Smooth muscle cell (in vitro differentiated cells): ENCODE measurements around the gene UMAD1. TPM values are rescaled to one million over a fixed set of nuclear protein-coding genes. Genes with fewer than 3 reads are reported as not detected.

Experiments used
- DNase-seq: peaks from one replicate; lab custom pipeline; 2025; ENCODE audit not compliant: unreplicated experiment; lab: John Stamatoyannopoulos, UW
- H2AFZ ChIP-seq: fragments of 200-600 bp; sonication (generic); 2 replicates; pipeline ENCODE4 v1.6.0; 2016; ENCODE audit warnings: antibody characterized with exemption, low read depth, mild to moderate bottlenecking
- H3F3A ChIP-seq: fragments of 200-600 bp; sonication (generic); 2 replicates; pipeline ENCODE4 v1.6.0; 2017; ENCODE audit warnings: antibody characterized with exemption, low read depth
- H3K27ac ChIP-seq: fragments of 200-600 bp; sonication (generic); 2 replicates; pipeline ENCODE4 v1.5.1; 2016; ENCODE audit warnings: low read depth, mild to moderate bottlenecking
- H3K27me3 ChIP-seq: fragments of 200-600 bp; sonication (generic); 2 replicates; pipeline ENCODE4 v1.6.1; 2016; ENCODE audit warnings: low read depth, mild to moderate bottlenecking
- H3K36me3 ChIP-seq: fragments of 200-600 bp; sonication (generic); 2 replicates; pipeline ENCODE4 v1.5.1; 2016; ENCODE audit warnings: low read depth
- H3K4me1 ChIP-seq: fragments of 200-600 bp; sonication (generic); 2 replicates; pipeline ENCODE4 v1.5.1; 2016; ENCODE audit warnings: low read depth
- H3K4me2 ChIP-seq: fragments of 200-600 bp; sonication (generic); 2 replicates; pipeline ENCODE4 v1.6.0; 2016; ENCODE audit warnings: mild to moderate bottlenecking
- H3K4me3 ChIP-seq: fragments of 200-600 bp; sonication (generic); 2 replicates; pipeline ENCODE4 v1.5.1; 2016; ENCODE audit warnings: mild to moderate bottlenecking
- H3K79me2 ChIP-seq: fragments of 200-600 bp; sonication (generic); 2 replicates; pipeline ENCODE4 v1.6.0; 2016; ENCODE audit warnings: low read depth, mild to moderate bottlenecking
- H3K9ac ChIP-seq: fragments of 200-600 bp; sonication (generic); 2 replicates; pipeline ENCODE4 v1.6.0; 2016; ENCODE audit warnings: low read depth
- H3K9me3 ChIP-seq: fragments of 200-600 bp; sonication (generic); replicated peaks from 2 replicates; pipeline ENCODE4 v1.5.1; 2016; ENCODE audit warnings: low read depth
- H4K20me1 ChIP-seq: fragments of 200-600 bp; sonication (generic); 2 replicates; pipeline ENCODE4 v1.6.0; 2016; ENCODE audit warnings: low read depth
- WGBS: methylation state at CpG from one replicate; pipeline ENCODE4 v1.1.7; 2016; ENCODE audit warnings: low lambda C conversion rate; 5-methylcytosine and 5-hydroxymethylcytosine counted together
- polyA plus RNA-seq: library from polyadenylated mRNA; unstranded; fragments of >200 nt; fragmentation: Nextera tagmentation; extraction: Ambion mirVana; gene quantifications from 2 replicates; pipeline ENCODE4 v1.2.1, GENCODE V29; 2016
- total RNA-seq: library from RNA; depleted of rRNA; stranded (reverse); fragments of >200 nt; gene quantifications from 2 replicates; pipeline ENCODE4 v1.2.3, GENCODE V29; 2014
- TF ChIP-seq, protein P1 (sequence below): fragments of 200-600 bp; sonication (generic); IDR thresholded peaks from 2 replicates; pipeline ENCODE4 v1.5.1; 2017; ENCODE audit warnings: borderline replicate concordance, mild to moderate bottlenecking, antibody characterized with exemption; ENCODE audit not compliant: insufficient read depth, poor library complexity, severe bottlenecking

The UMAD1 gene
- total and polyA plus RNA-seq, 2 experiments from 2014 or later: 13.7 to 24.3 TPM

DNA sequence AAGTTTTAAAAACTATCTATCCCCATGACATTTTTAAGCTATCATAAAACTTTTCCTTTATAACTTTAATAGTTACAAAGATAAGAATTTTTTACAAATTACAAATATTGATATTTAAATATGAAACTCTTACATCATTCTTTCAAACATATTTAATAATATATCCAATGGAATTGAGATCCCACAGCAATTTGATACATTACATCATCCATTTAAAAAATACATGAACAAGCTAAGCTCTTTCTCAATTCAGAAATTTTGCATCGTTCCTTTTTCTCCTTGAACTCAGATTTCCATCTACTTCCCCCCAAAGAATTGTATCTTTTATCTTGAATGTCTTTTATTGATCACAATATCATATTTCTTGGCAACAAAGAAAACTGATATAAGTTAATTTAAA, 209.6 kb downstream of the UMAD1 start:
- H3K4me1 ChIP-seq: no peaks in the 10 kb centered on the region
- H3K79me2 ChIP-seq: no peaks in the 10 kb centered on the region
- H3K36me3 ChIP-seq: no peaks in the 10 kb centered on the region
- no peak for DNase-seq
- H3K27ac ChIP-seq: no peak overlapping the region
- no peak overlapping the region for H2AFZ ChIP-seq
- no peak overlapping the region for H3K4me3 ChIP-seq
- TF ChIP-seq, protein P1, sequence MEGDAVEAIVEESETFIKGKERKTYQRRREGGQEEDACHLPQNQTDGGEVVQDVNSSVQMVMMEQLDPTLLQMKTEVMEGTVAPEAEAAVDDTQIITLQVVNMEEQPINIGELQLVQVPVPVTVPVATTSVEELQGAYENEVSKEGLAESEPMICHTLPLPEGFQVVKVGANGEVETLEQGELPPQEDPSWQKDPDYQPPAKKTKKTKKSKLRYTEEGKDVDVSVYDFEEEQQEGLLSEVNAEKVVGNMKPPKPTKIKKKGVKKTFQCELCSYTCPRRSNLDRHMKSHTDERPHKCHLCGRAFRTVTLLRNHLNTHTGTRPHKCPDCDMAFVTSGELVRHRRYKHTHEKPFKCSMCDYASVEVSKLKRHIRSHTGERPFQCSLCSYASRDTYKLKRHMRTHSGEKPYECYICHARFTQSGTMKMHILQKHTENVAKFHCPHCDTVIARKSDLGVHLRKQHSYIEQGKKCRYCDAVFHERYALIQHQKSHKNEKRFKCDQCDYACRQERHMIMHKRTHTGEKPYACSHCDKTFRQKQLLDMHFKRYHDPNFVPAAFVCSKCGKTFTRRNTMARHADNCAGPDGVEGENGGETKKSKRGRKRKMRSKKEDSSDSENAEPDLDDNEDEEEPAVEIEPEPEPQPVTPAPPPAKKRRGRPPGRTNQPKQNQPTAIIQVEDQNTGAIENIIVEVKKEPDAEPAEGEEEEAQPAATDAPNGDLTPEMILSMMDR: no peak
- H3K9ac ChIP-seq: no peak overlapping the region
- H3K27me3 ChIP-seq: no peaks in the 10 kb centered on the region
- H3K4me2 ChIP-seq: no peak overlapping the region
- no peaks in the 10 kb centered on the region for H3K9me3 ChIP-seq
- 93% methylated on average over 1 of the region's 1 CpG for WGBS
- H3F3A ChIP-seq: no peaks in the 10 kb centered on the region
- no peaks in the 10 kb centered on the region for H4K20me1 ChIP-seq

DNA sequence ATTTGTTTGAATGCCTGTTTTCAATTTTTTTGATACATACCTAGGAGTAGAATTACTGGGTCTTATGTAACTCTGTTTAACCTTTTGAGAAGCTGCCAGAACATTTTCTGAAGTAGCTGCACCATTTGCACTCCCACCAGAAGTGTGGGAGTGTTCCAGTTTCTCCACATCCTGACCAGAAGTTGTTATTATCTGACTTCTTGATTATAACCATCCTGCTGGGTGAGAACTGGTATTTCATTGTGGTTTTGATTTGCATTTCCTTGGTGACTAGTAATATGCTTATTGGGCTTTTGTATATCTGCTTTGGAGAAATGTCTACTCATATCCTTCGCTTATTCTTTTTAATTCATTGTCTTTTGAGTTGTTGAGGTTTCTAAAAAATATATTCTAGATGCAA, 210.8 kb downstream of the UMAD1 start:
- 100% methylated on average over 1 of the region's 1 CpG for WGBS
- no peak overlapping the region for H3K9ac ChIP-seq
- no peak overlapping the region for H3K4me2 ChIP-seq
- no peak overlapping the region for H3K4me3 ChIP-seq
- H3K36me3 ChIP-seq: no peaks in the 10 kb centered on the region
- no peaks in the 10 kb centered on the region for H3F3A ChIP-seq
- no peaks in the 10 kb centered on the region for H3K79me2 ChIP-seq
- TF ChIP-seq, protein P1: no peak
- no peak for DNase-seq
- no peak overlapping the region for H3K27ac ChIP-seq
- no peak overlapping the region for H2AFZ ChIP-seq
- no peaks in the 10 kb centered on the region for H3K9me3 ChIP-seq
- H3K4me1 ChIP-seq: no peaks in the 10 kb centered on the region
- H3K27me3 ChIP-seq: no peaks in the 10 kb centered on the region
- no peaks in the 10 kb centered on the region for H4K20me1 ChIP-seq

DNA sequence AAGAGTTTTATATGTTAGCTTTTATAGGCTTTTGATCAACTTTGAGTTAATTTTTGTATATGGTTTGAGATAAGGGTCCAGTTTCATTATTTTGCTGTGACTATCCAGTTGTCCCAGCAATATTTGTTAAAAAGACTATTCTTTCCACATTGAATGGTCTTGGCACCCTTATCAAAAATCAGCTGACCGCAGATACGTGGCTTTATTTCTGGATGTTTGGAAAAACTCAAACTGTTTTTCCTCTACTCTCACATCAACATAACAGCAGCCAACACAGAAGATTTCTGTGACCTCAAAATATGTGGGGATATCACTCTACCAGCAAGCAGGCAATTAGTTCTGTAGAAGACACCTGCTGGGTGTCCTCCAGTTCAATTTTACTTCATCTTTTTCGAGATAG, 211.4 kb downstream of the UMAD1 start:
- TF ChIP-seq, protein P1: no peak
- DNase-seq: no peak
- no peaks in the 10 kb centered on the region for H3K79me2 ChIP-seq
- no peaks in the 10 kb centered on the region for H3K4me1 ChIP-seq
- 85% methylated on average over 3 of the region's 3 CpGs for WGBS
- no peaks in the 10 kb centered on the region for H3K36me3 ChIP-seq
- H4K20me1 ChIP-seq: no peaks in the 10 kb centered on the region
- H3K27ac ChIP-seq: no peak overlapping the region
- H3K9me3 ChIP-seq: no peaks in the 10 kb centered on the region
- no peak overlapping the region for H3K4me2 ChIP-seq
- no peaks in the 10 kb centered on the region for H3F3A ChIP-seq
- H3K27me3 ChIP-seq: no peaks in the 10 kb centered on the region
- no peak overlapping the region for H2AFZ ChIP-seq
- H3K9ac ChIP-seq: no peak overlapping the region
- H3K4me3 ChIP-seq: no peak overlapping the region

DNA sequence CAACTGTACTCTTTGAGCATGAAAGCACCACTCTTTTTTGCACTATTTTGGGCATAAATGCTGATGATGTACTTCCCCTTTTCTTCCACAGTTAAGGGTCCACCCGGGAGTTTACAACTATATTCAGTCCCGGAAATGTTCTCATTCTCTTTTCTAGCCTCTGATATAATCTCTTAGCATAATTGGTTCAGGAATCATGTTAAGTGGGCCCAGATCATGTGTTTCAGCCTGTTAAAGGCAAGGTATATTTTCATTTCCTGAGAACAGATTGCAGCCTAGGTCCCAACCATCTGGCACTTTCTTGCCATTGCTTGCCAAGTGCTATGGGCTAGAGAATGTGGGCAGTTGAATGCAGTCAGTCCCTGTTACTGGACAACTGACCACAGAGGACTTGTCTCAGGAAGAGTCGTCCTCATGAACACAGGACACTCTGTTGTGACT, 216.6 kb downstream of the UMAD1 start:
- no peaks in the 10 kb centered on the region for H3K9me3 ChIP-seq
- 93% methylated on average over 3 of the region's 3 CpGs for WGBS
- H3F3A ChIP-seq: no peaks in the 10 kb centered on the region
- TF ChIP-seq, protein P1: no peak
- H3K4me2 ChIP-seq: no peak overlapping the region
- no peak overlapping the region for H3K4me3 ChIP-seq
- no peaks in the 10 kb centered on the region for H3K36me3 ChIP-seq
- H3K27ac ChIP-seq: no peak overlapping the region
- H4K20me1 ChIP-seq: no peaks in the 10 kb centered on the region
- DNase-seq: no peak
- H3K27me3 ChIP-seq: no peaks in the 10 kb centered on the region
- no peaks in the 10 kb centered on the region for H3K4me1 ChIP-seq
- H3K79me2 ChIP-seq: no peaks in the 10 kb centered on the region
- H2AFZ ChIP-seq: no peak overlapping the region
- H3K9ac ChIP-seq: no peak overlapping the region
